ENCODE data around the gene PNP.

The PNP gene

DNA sequence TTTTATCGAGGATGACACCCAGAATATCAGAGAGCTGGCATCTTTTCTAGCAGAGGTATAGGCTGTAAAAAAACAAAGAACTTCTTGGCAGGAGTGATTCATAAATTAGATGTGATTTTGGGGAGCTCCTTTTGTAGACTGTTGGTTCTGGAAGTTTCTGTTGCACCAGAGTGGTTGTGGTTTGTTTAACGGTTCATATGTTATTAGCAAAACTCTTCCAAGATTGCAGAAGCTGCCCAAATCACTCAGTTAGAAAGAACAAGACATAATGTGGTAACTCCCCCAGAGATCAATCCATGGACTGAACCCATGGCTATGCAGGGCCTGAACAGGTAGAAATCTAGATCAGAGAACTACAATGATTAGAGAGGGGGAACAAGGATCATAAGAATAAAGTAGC lies 29.4 kb downstream of the PNP start:
- Histone ChIP-seq H3K27ac (replicated peaks) (peak overlapping the region; percentile 89), H3K27me3 (ENCODE audit: insufficient read depth, poor library complexity, severe bottlenecking) (no peaks in the 10 kb centered on the region), H3K4me3 (replicated peaks; ENCODE audit: insufficient read depth, low read length) (no peak overlapping the region)
- TF ChIP-seq POLR2AphosphoS5 (IDR thresholded peaks at IDR 0.05; ENCODE audit: low read depth) (no peak), GABPA (IDR thresholded peaks at IDR 0.05; ENCODE audit: low read depth) (no peak), SPI1 (IDR thresholded peaks at IDR 0.05; ENCODE audit: borderline replicate concordance, low read depth) (no peak)
- TF ChIP-seq, protein P1, sequence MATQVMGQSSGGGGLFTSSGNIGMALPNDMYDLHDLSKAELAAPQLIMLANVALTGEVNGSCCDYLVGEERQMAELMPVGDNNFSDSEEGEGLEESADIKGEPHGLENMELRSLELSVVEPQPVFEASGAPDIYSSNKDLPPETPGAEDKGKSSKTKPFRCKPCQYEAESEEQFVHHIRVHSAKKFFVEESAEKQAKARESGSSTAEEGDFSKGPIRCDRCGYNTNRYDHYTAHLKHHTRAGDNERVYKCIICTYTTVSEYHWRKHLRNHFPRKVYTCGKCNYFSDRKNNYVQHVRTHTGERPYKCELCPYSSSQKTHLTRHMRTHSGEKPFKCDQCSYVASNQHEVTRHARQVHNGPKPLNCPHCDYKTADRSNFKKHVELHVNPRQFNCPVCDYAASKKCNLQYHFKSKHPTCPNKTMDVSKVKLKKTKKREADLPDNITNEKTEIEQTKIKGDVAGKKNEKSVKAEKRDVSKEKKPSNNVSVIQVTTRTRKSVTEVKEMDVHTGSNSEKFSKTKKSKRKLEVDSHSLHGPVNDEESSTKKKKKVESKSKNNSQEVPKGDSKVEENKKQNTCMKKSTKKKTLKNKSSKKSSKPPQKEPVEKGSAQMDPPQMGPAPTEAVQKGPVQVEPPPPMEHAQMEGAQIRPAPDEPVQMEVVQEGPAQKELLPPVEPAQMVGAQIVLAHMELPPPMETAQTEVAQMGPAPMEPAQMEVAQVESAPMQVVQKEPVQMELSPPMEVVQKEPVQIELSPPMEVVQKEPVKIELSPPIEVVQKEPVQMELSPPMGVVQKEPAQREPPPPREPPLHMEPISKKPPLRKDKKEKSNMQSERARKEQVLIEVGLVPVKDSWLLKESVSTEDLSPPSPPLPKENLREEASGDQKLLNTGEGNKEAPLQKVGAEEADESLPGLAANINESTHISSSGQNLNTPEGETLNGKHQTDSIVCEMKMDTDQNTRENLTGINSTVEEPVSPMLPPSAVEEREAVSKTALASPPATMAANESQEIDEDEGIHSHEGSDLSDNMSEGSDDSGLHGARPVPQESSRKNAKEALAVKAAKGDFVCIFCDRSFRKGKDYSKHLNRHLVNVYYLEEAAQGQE (IDR thresholded peaks at IDR 0.05; ENCODE audit: insufficient replicate concordance, low read depth): no peak
- TF ChIP-seq, protein P2, sequence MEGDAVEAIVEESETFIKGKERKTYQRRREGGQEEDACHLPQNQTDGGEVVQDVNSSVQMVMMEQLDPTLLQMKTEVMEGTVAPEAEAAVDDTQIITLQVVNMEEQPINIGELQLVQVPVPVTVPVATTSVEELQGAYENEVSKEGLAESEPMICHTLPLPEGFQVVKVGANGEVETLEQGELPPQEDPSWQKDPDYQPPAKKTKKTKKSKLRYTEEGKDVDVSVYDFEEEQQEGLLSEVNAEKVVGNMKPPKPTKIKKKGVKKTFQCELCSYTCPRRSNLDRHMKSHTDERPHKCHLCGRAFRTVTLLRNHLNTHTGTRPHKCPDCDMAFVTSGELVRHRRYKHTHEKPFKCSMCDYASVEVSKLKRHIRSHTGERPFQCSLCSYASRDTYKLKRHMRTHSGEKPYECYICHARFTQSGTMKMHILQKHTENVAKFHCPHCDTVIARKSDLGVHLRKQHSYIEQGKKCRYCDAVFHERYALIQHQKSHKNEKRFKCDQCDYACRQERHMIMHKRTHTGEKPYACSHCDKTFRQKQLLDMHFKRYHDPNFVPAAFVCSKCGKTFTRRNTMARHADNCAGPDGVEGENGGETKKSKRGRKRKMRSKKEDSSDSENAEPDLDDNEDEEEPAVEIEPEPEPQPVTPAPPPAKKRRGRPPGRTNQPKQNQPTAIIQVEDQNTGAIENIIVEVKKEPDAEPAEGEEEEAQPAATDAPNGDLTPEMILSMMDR (IDR thresholded peaks at IDR 0.05; ENCODE audit: insufficient read depth, low read length): no peak
- peak in 1 of 2 experiments; percentile 84 for DNase-seq (ENCODE audit: low read depth in 1 of 2, low spot score in 1 of 2)

DNA sequence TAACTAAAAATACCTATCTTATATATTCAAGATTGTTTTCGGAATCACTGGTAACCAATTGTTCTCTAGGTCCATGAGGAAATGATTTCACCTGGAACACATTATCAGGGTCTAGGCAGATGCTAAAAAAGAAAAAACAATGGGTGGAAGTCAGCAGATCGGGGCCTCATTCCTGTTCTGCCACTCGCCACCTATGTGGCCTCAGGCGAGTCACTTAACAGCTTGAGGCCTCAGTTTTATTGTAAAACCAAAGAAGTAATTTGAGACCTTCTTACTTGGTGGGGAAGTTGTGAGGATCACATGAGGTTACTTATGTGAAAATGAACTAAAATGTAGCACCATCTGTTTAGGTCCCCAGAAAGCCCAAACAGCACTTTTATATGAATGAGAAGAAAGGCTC lies 29.9 kb downstream of the PNP start:
- no peak for TF ChIP-seq SPI1 (IDR thresholded peaks at IDR 0.05; ENCODE audit: borderline replicate concordance, low read depth)
- TF ChIP-seq POLR2AphosphoS5 (IDR thresholded peaks at IDR 0.05; ENCODE audit: low read depth): no peak
- TF ChIP-seq, protein P1 (IDR thresholded peaks at IDR 0.05; ENCODE audit: insufficient replicate concordance, low read depth): no peak
- TF ChIP-seq GABPA (IDR thresholded peaks at IDR 0.05; ENCODE audit: low read depth): no peak
- TF ChIP-seq, protein P2 (IDR thresholded peaks at IDR 0.05; ENCODE audit: insufficient read depth, low read length): no peak
- Histone ChIP-seq H3K4me3 (replicated peaks; ENCODE audit: insufficient read depth, low read length) (no peak overlapping the region), H3K27ac (replicated peaks) (peak overlapping the region; percentile 89), H3K27me3 (ENCODE audit: insufficient read depth, poor library complexity, severe bottlenecking) (no peaks in the 10 kb centered on the region)
- DNase-seq (ENCODE audit: low read depth in 1 of 2, low spot score in 1 of 2): peak in 1 of 2 experiments; percentile 49

DNA sequence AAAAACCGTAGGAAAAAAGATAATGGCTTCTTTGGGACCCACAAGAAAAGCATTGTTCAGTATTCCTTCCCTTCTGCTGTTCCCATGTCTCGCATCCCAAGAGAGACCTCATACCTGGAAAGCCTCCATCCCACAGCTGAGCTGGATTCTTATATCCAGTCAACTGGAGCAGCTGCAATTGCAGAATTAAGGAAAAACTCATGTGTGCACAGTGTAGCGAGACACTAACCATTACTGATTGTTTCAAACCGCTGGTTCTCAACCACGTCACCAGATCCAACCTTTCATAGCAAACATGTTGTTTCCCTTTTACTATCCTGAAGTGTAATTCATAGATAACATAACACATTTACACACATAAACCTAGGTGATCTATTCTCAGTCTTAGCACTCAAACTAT lies 30.7 kb downstream of the PNP start:
- TF ChIP-seq GABPA (IDR thresholded peaks at IDR 0.05; ENCODE audit: low read depth): no peak
- TF ChIP-seq, protein P1 (IDR thresholded peaks at IDR 0.05; ENCODE audit: insufficient replicate concordance, low read depth): no peak
- TF ChIP-seq, protein P2 (IDR thresholded peaks at IDR 0.05; ENCODE audit: insufficient read depth, low read length): no peak
- TF ChIP-seq POLR2AphosphoS5 (IDR thresholded peaks at IDR 0.05; ENCODE audit: low read depth): no peak
- TF ChIP-seq SPI1 (IDR thresholded peaks at IDR 0.05; ENCODE audit: borderline replicate concordance, low read depth): no peak
- Histone ChIP-seq H3K27me3 (ENCODE audit: insufficient read depth, poor library complexity, severe bottlenecking) (no peaks in the 10 kb centered on the region), H3K4me3 (replicated peaks; ENCODE audit: insufficient read depth, low read length) (no peak overlapping the region), H3K27ac (replicated peaks) (peak overlapping the region; percentile 89)
- no peak for DNase-seq (ENCODE audit: low read depth in 1 of 2, low spot score in 1 of 2)
